Osteoblast (primary cell): ENCODE measurements around the gene ITFG2. TPM values are rescaled to one million over a fixed set of nuclear protein-coding genes. Genes with fewer than 3 reads are reported as not detected.

Source experiments
- DNase-seq: peaks from one replicate; pipeline ENCODE4 v3.0.0; 2011; ENCODE audit warnings: low spot score, mixed read lengths; ENCODE audit not compliant: insufficient read length; ENCODE audit errors: missing footprints
- H2AFZ ChIP-seq: 2 replicates; pipeline ENCODE4 v1.6.0; 2011; ENCODE audit warnings: mild to moderate bottlenecking, low read length
- H3K27ac ChIP-seq: 2 replicates; pipeline ENCODE4 v1.5.1; 2011; ENCODE audit warnings: mild to moderate bottlenecking, low read depth, low read length, moderate library complexity
- H3K27me3 ChIP-seq: 2 replicates; pipeline ENCODE4 v1.6.0; 2012; ENCODE audit warnings: mild to moderate bottlenecking, control low read depth, inconsistent platforms, low read length, moderate library complexity; ENCODE audit not compliant: insufficient read depth
- H3K36me3 ChIP-seq: 2 replicates; pipeline ENCODE4 v1.5.1; 2011; ENCODE audit warnings: mild to moderate bottlenecking, low read length, control low read depth, moderate library complexity; ENCODE audit not compliant: insufficient read depth
- H3K4me1 ChIP-seq: 2 replicates; pipeline ENCODE4 v1.5.1; 2011; ENCODE audit warnings: mild to moderate bottlenecking, low read length, control low read depth, moderate library complexity; ENCODE audit not compliant: insufficient read depth
- H3K4me2 ChIP-seq: 2 replicates; pipeline ENCODE4 v1.6.0; 2011; ENCODE audit warnings: mild to moderate bottlenecking, low read length; ENCODE audit not compliant: insufficient read depth
- H3K4me3 ChIP-seq: fragments of 200-600 bp; sonication (generic); 3 replicates; pipeline ENCODE4 v1.5.1; 2012; ENCODE audit warnings: mild to moderate bottlenecking, low read length, inconsistent platforms; ENCODE audit not compliant: insufficient read depth
- H3K79me2 ChIP-seq: 2 replicates; pipeline ENCODE4 v1.6.0; 2012; ENCODE audit warnings: mild to moderate bottlenecking, low read length, control low read depth, inconsistent platforms; ENCODE audit not compliant: insufficient read depth
- H3K9me3 ChIP-seq: 2 replicates; pipeline ENCODE4 v1.5.1; 2011; ENCODE audit warnings: low read depth, low read length, control low read depth
- H4K20me1 ChIP-seq: 2 replicates; pipeline ENCODE4 v1.6.0; 2012; ENCODE audit warnings: mild to moderate bottlenecking, low read length, control low read depth; ENCODE audit not compliant: insufficient read depth
- total RNA-seq: library from RNA; depleted of rRNA; stranded (reverse); fragments of >200 nt; gene quantifications from 2 replicates; pipeline ENCODE4 v1.2.3, GENCODE V29; 2012
- TF ChIP-seq, protein P1 (sequence below): IDR thresholded peaks from 2 replicates; pipeline ENCODE4 v1.5.1; 2011; ENCODE audit warnings: mild to moderate bottlenecking, low read depth, low read length, moderate library complexity; ENCODE audit errors: extremely low read depth

Gene ITFG2
- total RNA-seq, 1 donor: 20.6 TPM

DNA sequence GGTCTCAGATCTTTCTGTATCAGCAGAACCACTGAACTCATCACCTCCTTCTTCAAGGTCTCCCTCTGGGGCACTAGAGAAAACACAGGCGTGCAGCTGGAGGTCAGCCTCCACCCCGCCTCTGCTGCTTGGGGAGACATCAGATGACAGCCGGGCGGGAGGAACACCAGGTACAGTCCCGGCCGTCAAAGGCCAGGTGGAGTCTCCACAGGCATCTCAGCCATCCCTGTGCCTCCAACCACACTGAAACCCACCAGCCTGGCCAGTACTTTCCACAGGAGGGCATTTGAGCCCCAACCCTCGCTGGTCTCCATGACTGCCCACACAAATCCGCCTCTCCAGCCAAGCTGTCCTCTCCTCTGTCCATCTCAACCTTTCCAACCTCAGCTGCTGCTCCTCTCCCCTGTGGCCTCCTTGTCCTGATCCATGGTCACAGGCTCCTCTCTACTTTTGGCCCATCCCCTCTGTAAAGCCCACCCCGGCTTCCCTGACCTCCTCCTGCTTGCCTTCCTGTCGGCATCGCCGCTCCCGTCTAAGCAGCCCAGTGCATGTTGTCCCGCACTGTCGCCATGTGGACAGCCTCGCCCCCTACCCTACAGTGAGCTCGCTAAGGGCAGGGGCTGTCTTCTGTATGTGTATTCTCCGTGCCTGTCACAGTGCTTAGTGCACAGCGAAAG lies 39.1 kb upstream of the ITFG2 start:
- Histone ChIP-seq H2AFZ (no peak overlapping the region), H3K4me2 (no peak overlapping the region), H3K4me1 (no peaks in the 10 kb centered on the region), H3K36me3 (no peaks in the 10 kb centered on the region), H3K4me3 (no peak overlapping the region), H4K20me1 (no peaks in the 10 kb centered on the region), H3K27me3 (peaks cover 38% of the 10 kb centered on the region), H3K27ac (no peak overlapping the region), H3K79me2 (no peaks in the 10 kb centered on the region), H3K9me3 (no peaks in the 10 kb centered on the region)
- TF ChIP-seq, protein P1, sequence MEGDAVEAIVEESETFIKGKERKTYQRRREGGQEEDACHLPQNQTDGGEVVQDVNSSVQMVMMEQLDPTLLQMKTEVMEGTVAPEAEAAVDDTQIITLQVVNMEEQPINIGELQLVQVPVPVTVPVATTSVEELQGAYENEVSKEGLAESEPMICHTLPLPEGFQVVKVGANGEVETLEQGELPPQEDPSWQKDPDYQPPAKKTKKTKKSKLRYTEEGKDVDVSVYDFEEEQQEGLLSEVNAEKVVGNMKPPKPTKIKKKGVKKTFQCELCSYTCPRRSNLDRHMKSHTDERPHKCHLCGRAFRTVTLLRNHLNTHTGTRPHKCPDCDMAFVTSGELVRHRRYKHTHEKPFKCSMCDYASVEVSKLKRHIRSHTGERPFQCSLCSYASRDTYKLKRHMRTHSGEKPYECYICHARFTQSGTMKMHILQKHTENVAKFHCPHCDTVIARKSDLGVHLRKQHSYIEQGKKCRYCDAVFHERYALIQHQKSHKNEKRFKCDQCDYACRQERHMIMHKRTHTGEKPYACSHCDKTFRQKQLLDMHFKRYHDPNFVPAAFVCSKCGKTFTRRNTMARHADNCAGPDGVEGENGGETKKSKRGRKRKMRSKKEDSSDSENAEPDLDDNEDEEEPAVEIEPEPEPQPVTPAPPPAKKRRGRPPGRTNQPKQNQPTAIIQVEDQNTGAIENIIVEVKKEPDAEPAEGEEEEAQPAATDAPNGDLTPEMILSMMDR: no peak
- DNase-seq: no peak

DNA sequence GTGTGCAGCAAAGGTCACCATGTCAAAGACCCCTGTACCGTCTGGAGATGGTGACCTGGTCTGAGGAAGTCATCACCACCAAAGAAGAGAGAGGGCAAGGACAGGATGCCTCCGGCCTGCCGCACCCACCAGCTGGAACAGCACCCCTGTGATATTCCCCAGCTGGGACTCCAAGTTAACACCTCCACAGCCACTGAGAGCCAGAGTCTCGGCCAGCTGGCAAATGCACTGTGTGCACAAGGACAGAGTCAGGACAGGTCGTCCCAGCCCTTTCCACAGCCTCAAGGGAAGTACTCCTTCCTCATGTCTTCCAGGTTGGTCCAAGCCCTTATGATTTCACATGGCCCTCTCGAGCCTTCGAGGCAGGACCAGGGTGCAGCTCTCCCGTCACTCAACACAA lies 37.0 kb upstream of the ITFG2 start:
- no peaks in the 10 kb centered on the region for H3K79me2 ChIP-seq
- TF ChIP-seq, protein P1: no peak
- no peaks in the 10 kb centered on the region for H3K36me3 ChIP-seq
- H3K27ac ChIP-seq: no peak overlapping the region
- no peak overlapping the region for H3K4me3 ChIP-seq
- no peaks in the 10 kb centered on the region for H4K20me1 ChIP-seq
- no peak for DNase-seq
- H2AFZ ChIP-seq: no peak overlapping the region
- H3K4me2 ChIP-seq: no peak overlapping the region
- peaks cover 52% of the 10 kb centered on the region for H3K27me3 ChIP-seq
- no peaks in the 10 kb centered on the region for H3K4me1 ChIP-seq
- H3K9me3 ChIP-seq: no peaks in the 10 kb centered on the region

GRCh38 chr12:2776129-2776806 lies 36.2 kb upstream of the ITFG2 start:
- DNase-seq: no peak
- Histone ChIP-seq H3K9me3 (no peaks in the 10 kb centered on the region), H3K79me2 (no peaks in the 10 kb centered on the region), H2AFZ (no peak overlapping the region), H4K20me1 (no peaks in the 10 kb centered on the region), H3K27me3 (peaks cover 54% of the 10 kb centered on the region), H3K27ac (no peak overlapping the region), H3K4me2 (no peak overlapping the region), H3K4me1 (no peaks in the 10 kb centered on the region), H3K36me3 (no peaks in the 10 kb centered on the region), H3K4me3 (no peak overlapping the region)
- TF ChIP-seq, protein P1: no peak

DNA sequence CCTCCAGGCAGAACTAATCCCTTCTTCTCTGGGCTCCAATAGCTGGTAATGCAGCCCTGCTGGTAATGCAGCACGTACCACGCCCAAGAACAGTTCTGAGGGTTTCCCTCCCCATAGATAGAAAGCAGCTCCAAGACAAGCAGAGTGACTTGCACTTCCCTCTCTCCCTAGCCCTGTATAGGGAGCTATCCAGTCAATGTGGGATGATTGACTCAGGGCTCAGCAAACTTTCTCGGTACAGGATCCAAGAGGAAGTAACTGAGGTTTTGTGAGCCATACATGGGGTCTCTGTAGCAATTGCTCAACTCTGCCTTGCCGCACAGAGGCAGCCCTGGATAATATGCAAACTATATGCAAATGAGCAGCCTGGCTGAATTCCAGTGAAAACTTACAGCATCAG lies 33.2 kb upstream of the ITFG2 start:
- Histone ChIP-seq H3K27me3 (peaks cover 61% of the 10 kb centered on the region), H3K9me3 (no peaks in the 10 kb centered on the region)

More for the DNA sequence above, 33.2 kb upstream of the ITFG2 start:
- no peak overlapping the region for H3K4me2 ChIP-seq
- peaks cover 3% of the 10 kb centered on the region for H3K4me1 ChIP-seq
- no peaks in the 10 kb centered on the region for H3K79me2 ChIP-seq
- H3K36me3 ChIP-seq: no peaks in the 10 kb centered on the region
- H4K20me1 ChIP-seq: no peaks in the 10 kb centered on the region
- H3K27ac ChIP-seq: no peak overlapping the region
- TF ChIP-seq, protein P1: no peak
- DNase-seq: no peak
- H3K4me3 ChIP-seq: no peak overlapping the region
- no peak overlapping the region for H2AFZ ChIP-seq
